GM18909 (cell line): ENCODE data around the gene OTOR.

ENCODE experiments used
- ATAC-seq: cut with Tn5 transposase; IDR thresholded peaks from one replicate; pipeline ENCODE4 v1.9.1; 2021; ENCODE audit warnings: mild to moderate bottlenecking; ENCODE audit not compliant: unreplicated experiment, poor library complexity

Gene OTOR, protein sequence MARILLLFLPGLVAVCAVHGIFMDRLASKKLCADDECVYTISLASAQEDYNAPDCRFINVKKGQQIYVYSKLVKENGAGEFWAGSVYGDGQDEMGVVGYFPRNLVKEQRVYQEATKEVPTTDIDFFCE

DNA sequence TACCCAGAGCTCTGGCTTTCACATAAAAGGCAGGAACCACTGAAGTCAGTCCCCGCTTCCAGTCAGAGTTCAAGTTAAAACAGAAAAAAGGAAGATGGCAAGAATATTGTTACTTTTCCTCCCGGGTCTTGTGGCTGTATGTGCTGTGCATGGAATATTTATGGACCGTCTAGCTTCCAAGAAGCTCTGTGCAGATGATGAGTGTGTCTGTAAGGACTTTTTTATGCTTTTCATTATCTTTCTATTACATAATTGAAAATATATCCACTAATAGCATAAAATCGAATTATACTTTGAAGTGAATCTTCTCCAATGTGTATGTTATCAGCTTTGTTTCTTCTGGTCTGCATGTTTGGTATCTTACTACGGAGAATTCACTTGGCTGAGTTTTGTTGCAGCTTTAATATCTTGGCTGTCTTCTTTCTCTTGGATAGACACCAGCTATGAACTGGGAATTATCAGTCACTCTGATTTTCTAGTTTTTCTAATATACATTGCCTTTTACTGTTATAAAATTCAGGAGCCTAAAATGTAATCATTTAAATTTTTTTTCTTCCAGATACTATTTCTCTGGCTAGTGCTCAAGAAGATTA is at the start of gene OTOR:
TSS of gene OTOR (plus strand) at position 51 of the 593 bp plus-strand sequence. CDS start at position 95, 44 bp downstream.
- no peak for ATAC-seq

DNA sequence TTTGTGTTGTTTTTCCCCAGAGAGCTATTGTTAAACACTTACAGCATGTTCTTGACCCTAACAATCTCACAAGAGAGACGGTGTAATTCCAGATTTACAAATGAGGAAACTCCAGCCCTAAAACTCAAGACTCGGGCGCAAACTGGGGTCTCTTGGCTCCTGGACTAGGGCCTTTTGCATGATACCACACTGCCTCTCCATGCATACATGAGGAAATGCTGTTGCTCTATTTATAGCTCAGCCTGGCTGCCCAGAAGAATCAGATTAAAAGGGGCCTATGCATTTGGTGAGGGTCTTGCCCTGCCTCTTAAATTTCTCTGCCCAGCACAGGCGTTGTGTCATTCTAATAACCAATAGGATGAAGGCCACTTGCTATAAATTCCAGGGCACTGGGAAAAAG is 48.9 kb upstream of the OTOR start:
- ATAC-seq: no peak

DNA sequence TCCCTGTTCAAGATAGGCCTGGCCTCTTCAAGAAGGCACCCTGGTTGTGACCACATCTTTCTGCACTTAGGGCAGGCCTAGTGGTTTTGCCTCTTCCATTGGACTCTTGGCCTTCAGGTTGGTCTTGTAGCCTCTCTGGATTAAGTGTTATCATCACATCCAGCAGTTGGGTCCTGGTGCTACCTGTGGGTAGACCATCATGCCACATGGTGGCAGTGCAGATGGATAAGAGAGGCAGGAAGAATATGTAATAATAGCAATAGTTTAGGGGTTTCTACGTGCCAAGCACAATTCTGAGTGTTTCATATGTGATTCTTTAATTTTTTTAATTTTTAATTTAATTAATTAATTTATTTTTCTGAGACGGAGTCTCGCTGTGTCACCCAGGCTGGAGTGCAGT is 46.9 kb upstream of the OTOR start:
- peak; percentile 48 for ATAC-seq

DNA sequence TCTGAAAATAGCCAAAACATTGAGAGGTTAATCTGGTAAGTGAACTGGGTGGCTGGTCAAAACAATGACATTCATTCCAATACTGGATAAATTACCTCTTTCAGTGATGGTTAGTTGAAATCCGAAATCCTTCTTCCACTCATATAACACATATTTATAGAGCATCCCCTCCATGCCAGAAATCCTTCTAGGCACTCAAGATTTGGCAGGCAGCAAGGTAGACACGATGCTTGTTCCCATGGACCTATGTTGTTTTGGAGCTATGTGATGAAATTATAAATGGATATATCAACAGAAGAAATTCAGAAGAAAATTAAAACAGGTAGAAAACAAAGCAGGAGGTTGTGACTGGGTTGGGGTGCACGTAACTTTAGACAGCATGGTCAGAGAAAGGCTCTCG is 44.6 kb upstream of the OTOR start:
- no peak for ATAC-seq

DNA sequence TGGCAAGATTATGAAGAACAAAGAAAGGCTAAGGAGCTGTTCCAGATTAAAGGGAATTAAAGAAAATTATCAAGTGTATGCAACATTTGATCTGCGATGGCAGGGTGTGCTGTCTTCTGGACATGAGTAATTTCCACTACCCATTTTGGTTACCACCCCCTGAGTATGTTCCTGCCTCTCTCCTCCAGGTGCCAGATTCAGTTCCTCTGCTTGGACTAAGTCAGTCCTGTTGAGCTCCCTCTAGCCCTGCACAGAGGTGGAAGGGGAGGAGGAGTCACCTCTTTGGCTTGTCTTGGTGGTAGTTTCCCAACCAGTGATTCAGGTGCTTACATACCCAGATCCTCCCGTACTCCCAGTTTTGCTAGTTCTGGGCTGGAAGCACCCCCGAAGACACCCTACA is 40.5 kb upstream of the OTOR start:
- ATAC-seq: no peak

DNA sequence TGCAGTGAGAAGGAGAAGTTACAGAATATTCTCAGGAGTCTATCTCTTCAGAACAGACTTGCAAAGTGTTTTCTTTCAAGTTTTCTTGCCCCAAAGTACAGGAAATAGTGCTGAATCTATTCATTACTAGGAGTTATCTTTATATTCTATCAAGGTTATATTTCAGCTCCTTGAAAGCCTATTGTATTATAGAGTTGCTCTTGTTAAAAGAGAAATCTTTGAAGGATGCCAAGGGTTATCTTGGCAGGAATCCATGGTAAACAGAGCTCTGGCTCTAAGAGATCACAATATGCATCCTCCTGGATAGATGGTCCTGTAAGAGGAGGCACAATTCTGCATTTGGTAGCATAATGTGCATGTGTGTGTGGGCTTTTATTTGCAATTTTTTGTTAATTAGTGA is 39.6 kb upstream of the OTOR start:
- ATAC-seq: no peak

DNA sequence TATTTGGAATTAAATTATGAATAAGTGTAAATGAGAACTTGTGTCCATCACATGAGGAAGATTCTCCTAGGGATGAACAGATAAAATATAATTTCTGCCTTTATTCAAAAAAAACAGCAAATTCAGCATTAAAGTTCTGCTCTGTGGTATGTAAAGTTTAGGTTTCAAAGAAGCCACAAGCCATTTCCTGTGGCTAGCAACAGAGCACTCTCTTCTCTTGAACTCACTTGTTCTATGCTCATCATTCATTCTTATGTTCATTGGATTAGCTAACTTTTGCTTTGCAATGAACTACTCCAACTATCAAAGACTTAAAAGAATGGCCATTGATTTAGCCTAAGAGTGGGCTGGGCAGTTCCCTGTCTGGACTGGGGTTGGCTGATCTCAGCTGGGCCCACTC is 39.1 kb upstream of the OTOR start:
- peak; percentile 90 for ATAC-seq

DNA sequence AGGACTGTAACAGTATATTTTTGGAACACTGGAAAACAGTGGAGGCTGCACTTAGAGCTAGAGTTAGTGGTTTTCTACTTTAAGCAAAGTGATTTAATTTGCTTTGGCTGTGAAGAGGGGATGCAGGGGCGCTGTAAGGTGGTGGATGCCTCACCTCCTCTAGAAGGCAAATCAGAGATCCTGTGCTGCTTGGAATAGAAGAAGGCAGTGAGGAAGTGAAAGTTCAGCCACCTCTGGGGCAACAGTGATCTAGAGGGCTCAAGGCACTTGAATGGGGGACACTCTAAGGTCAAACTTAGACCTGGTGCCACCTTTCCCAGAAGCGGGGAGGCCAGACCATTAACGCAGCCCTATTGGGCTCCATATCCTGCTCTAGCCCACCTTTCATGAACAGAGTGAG is 37.4 kb upstream of the OTOR start:
- ATAC-seq: peak; percentile 62

DNA sequence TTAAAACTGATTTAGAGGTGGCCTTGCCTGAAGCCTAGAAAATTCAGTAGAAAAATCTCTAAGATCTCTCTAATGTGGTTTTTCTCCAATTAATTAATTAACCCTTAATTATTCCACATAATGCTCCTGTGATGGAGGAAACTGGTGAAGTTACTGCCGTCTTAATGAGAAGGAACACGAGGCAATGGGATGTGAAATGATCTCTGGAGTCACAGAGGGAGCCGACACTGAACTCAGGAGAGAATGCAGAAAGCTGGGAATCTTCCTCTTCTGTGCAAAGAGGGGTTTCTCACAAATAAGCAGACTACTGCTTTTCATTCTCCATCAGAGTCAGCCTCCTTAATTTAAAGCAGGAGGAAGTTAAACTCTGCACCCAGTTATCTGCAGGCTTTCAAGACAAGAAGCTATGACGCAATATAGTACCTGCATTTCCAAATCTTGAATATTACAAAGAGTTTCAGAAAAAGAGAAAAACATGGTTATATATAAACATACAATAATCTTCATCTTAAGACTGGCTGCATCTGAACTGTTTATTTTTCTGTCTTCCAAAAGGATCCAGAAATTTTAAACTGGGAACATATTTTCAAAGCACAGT is 36.4 kb upstream of the OTOR start:
- no peak for ATAC-seq

DNA sequence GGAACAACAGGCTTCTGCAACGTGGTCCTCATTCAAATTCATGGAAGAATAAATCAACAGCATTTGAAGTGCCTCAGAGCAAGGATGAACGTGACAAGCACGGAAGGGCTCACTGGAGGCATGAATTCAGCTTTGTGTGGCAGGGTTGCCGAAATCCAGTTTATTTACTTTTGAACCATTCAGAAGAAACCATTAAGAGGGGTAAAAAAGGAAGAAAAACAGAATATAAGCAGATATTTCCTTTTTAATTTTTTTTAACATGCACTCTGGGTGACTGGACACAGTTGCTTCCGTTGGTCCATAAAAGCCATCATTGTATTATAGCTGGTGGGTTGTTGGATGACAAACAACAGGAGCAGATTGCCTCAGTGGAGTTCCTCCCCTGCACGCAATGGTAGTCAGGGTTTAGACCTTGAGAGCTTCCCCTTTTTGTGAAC is 35.6 kb upstream of the OTOR start:
- ATAC-seq: no peak

DNA sequence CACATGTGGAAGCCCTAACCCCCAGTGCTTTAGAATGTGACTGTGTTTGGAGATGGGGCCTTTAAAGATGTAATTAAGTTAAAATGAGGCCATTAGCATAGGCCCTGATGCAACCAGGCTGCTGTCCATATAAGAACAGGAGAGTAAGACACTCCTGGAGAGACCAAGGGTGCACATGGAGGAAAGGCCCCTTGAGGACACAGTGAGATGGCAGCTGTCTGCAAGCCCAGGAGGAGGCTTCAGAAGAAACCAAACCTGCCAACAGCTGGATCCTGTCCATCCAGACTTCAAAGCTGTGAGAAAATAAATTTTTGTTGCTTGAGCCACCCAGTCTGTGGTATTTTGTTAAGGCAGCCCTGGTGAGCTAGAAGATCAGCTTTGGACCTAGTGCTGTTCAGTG is 35.1 kb upstream of the OTOR start:
- no peak for ATAC-seq

DNA sequence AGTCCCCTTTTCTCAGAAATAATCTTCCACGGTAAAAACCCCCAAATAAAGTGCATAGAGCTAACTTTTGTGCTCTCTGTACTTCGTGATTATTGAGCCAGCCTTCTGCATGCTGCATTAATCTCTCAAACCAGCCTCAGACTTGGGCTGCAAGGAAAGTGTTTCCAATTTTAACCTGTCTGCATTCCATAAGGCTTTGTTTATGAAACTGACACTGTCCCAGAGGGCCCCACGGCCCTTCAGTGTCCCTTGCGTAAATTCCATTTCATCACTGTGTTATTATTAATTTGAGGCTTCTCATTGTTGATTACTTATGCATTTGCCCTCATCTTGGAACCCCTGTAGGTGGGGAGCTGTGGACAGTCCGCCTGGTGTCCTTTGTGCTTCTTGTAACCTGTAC is 33.9 kb upstream of the OTOR start:
- ATAC-seq: no peak

DNA sequence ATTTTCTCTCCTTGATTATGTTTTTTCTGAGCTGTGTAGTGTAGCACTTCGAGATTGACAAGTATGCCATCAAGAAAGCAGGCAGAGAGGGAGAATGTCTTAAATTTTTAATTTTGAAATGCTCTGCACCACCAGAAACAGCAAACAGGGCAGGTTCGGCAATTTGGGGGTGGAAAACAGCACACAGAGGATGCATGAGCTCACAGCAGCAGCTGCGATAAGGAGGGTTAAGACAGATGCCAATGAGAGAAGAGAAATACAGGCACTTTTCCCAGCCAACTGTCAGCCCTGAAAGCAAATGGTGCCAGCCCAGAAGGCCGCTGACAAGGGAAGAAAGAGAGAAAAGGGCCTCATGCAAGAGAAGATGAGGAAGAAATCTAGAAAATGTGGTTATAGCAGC is 33.4 kb upstream of the OTOR start:
- ATAC-seq: no peak

DNA sequence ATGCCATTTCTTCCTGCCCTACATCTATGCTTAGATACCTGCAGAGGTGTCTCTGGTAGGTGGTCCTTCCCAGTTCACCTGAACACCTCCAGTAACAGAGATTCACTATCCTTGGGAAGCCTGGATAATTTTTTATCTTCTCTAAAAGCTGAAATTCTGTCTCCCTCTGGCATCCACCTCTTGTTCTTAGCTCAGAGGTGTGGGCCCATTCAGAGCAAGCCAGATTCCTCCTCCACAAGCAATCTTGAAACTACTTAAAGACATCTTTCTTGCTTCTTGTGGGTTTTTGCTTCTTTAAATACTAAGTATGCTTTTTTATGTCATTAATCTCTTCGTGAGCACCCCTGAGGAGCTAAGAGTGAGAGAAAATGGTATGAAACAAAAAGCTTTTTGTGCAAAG is 28.7 kb upstream of the OTOR start:
- no peak for ATAC-seq

DNA sequence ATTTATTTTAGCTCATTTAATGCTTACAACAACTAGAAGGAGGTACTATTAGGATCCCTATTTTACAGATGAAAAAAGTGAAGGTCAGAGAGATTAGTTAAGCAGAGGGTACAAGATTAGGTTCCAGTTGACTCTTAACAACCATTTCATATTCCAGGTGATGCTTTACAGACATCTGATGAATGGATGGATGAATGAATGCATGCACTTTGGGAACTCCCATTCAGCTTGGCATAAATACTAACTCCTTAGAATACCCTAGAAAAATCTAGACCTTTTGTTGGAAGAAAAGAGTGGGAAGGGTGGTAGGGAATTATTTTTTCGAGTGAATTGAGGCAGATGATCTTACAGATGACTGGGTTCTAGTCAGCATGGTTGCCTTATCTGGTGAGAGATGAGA is 19.1 kb upstream of the OTOR start:
- no peak for ATAC-seq

DNA sequence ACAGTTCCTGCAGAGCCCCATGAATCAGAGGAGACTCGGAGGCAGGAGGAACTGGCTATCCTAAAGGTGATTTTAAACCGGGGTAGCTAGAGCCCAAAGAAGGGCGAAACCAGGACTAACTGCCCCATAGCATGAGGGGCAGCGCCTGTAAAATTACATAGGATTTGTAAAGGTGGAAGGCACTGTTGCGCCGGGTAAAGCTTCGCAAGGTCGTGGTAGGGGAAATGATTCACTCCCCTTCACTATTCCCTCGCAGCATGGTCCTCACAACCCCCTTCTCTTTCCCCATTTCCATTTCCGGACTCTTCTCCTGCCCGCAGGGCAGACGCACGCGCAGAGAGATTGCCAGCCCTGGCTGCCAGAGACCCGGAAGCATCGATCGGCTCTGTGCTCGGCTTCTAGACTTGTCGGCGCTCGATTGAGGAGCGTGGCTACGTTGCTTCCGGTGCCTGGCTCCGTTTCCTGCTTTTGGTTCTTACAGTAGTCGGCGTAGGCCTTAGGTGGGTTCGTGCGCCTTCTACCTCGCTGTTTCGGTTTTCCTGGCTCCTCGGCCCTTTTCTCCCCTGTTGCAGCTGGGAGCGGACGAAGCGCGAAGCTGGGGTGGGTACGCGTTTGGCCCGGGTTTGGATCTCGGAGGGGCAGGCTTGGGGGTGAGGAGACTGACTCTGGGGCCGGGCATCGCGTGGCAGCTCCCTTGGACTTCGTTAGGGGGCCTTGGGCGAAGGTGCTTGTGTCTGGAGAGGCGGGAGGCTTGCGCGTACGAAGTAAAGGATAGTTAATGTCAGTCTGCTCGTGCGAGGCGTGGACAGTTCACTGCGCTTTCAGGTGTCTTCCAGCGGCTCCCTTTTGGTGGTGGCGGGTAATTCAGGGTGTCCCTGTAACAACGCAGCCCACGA is 18.3 kb upstream of the OTOR start, which contains the start of gene SNRPB2:
TSS of gene SNRPB2 (plus strand) at position 462 of the 896 bp plus-strand sequence. CDS start 1,677 bp downstream, outside the sequence.
- peak; percentile 99 for ATAC-seq

DNA sequence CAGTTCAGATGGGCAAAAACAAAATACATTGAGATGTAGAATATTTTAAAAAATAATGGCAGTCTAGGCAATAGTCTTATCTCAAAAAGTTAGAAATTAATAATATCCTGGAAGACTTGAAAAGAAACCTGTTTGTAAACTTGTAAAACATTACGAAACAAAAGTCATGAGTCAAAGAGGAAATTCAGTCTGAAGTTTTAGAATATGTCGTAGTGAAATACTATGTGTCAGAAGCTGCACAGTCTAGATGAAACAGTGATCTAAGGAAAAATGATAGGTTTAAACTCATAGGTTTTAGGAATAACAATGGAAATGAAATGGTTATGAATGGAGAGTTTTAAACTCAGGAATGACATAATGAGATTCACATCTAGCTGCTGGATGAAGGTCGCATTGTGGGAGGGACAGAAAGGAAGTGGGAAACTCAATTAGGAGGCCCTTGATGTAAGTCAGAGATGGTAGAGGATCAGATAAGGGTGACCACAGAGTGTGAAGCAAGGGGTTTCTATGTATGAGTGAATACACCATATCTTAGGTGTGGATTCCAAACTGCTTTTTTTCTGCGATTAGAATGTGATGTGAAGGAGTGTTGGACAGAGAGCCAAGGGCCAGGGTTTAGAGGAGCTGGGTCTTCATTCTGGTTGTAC is 15.5 kb upstream of the OTOR start:
- ATAC-seq: no peak

DNA sequence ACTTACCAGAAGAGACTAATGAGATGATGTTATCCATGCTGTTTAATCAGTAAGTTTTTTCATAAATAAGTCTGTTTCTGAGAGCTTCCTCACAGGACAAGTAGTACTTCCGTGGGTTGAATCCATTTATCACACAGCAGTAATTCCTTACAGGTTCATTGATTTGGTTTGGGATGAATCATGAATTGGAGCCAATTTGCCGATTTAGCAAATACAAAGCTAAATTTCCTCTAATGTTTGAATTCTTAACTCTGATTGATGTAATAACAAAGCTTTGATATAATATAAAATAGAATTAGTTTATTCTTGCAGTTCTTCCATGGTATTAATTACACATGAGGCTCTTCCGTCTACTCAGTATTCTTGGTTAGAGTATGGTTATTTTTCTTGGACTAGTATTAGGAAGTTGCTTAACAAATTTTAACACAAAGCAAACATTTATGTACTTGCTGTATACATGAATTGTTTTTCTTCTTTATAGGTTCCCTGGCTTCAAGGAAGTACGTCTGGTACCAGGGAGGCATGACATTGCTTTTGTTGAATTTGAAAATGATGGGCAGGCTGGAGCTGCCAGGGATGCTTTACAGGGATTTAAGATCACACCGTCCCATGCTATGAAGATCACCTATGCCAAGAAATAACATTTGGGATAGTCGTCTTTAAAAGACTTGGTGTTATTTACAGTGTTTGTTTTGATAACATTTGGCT is 7.6 kb upstream of the OTOR start:
- no peak for ATAC-seq

DNA sequence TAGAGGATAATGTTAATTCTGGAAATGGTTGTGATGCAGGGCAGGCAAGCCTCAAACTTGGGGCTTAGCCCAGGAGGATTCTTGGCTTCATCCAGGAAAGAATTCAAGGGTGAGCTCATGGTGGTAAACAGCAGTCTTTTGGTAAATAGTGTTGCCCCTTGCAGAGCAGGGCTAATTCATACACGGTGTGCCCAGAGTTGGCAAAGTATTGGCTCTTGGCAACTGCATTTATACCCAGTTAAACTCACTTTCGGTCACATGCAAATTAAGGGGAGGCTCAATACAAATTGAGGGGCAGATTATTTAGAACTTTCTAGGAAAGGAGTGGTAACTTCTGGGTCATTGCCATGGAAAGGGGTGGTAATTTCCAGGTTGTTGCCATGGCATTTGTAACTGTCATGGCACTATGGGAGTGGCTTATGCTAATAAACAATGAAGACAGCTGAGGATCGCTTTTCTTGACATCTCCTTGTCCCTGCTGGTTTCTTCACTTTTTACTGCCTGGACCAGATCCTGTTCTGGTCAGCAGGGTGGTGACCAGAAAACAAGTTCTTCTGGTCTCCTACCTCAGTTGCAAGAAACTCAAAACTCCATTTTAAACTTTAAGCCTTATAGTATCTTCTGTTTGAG is 3.9 kb upstream of the OTOR start:
- ATAC-seq: no peak

DNA sequence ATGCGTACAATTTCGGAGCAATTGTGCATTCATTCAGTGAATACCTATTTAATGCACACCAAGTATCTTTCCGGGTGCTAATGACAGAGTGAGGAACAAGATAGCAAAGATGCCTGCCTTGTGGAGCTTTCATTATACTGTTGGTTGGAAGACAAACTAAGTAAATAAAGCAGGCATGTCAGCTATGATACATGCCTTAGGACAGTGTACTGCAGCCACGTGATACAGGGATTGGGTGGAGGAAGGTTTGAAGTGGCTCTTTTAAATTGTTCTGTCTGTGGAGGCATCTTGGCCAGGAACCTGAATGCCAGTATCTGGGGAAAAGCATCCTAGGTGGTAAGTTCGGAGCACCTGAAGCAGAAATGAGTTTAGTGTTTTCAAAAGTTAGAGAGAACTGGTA is 3.0 kb upstream of the OTOR start:
- no peak for ATAC-seq
